H1 (cell line): ENCODE measurements around the gene C19orf18. TPM values are rescaled to one million over a fixed set of nuclear protein-coding genes. Genes with fewer than 3 reads are reported as not detected.

Experiments used
- CTCF ChIA-PET: fragments of 300-600 bp; sonication (Branson Sonifier 250); formaldehyde crosslinking; loops from one replicate; lab custom pipeline; 2021; ENCODE audit not compliant: partially characterized antibody; lab: Charles Lee
- POLR2A ChIA-PET: fragments of 300-600 bp; sonication (Branson Sonifier 250); formaldehyde crosslinking; loops from one replicate; lab custom pipeline; 2021; ENCODE audit warnings: inconsistent platforms; ENCODE audit not compliant: partially characterized antibody; lab: Charles Lee
- DNase-seq, 2 experiments: peaks; one replicate each; pipeline versions ENCODE4 v3.0.0 to v3.0.0-alpha.2; 2010 to 2022; ENCODE audit warnings: low spot score in 2 of 2, low read depth in 1 of 2, mixed read lengths in 1 of 2
- FAIRE-seq: peaks from 2 replicates; lab custom pipeline; 2011; peaks lifted over from hg19 to GRCh38; lab: Jason Lieb, UNC
- H2AFZ ChIP-seq: 2 replicates; pipeline ENCODE4 v1.8.1; 2012; ENCODE audit warnings: low read length, inconsistent platforms
- H2AK5ac ChIP-seq: 2 replicates; pipeline ENCODE4 v1.6.1; 2013; ENCODE audit warnings: low read depth, low read length
- H2BK120ac ChIP-seq: replicated peaks from 2 replicates; pipeline ENCODE3; 2013; ENCODE audit warnings: low read depth, low read length, inconsistent platforms
- H2BK12ac ChIP-seq: 2 replicates; pipeline ENCODE4 v1.6.1; 2013; ENCODE audit warnings: low read depth, low read length
- H2BK15ac ChIP-seq: 2 replicates; pipeline ENCODE4 v1.6.1; 2013; ENCODE audit warnings: low read length
- H2BK20ac ChIP-seq: 2 replicates; pipeline ENCODE4 v1.6.1; 2013; ENCODE audit warnings: low read length
- H2BK5ac ChIP-seq: 2 replicates; pipeline ENCODE4 v1.6.1; 2013; ENCODE audit warnings: low read depth, low read length
- H3K14ac ChIP-seq: 2 replicates; pipeline ENCODE4 v1.6.1; 2013; ENCODE audit warnings: inconsistent platforms; ENCODE audit not compliant: insufficient read length
- H3K18ac ChIP-seq: 2 replicates; pipeline ENCODE4 v1.6.1; 2013; ENCODE audit warnings: low read length; ENCODE audit errors: extremely low read depth
- H3K23ac ChIP-seq: 2 replicates; pipeline ENCODE4 v1.6.1; 2013; ENCODE audit warnings: inconsistent platforms; ENCODE audit not compliant: insufficient read length
- H3K23me2 ChIP-seq: 2 replicates; pipeline ENCODE4 v1.6.1; 2013; ENCODE audit warnings: low read depth, low read length
- H3K27ac ChIP-seq: 2 replicates; pipeline ENCODE4 v1.6.1; 2011; ENCODE audit warnings: low read depth, low read length, inconsistent platforms
- H3K27me3 ChIP-seq, 4 experiments: replicated peaks in 1 of 4; 1 replicate in 1 of 4; 2 replicates in 3 of 4; pipeline versions ENCODE4 v1.6.1 to v1.8.1; 2011 to 2013; ENCODE audit warnings: low read length in 3 of 4, mild to moderate bottlenecking in 3 of 4, inconsistent platforms in 2 of 4, mixed read lengths in 2 of 4, moderate library complexity in 1 of 4; ENCODE audit not compliant: control insufficient read depth in 3 of 4, insufficient read depth in 3 of 4; ENCODE audit errors: extremely low read depth in 1 of 4
- H3K36me3 ChIP-seq, 4 experiments: 2 replicates each; pipeline versions ENCODE4 v1.6.1 to v1.8.1; 2011 to 2013; ENCODE audit warnings: mild to moderate bottlenecking in 4 of 4, low read length in 3 of 4, moderate library complexity in 2 of 4, control low read depth in 1 of 4, inconsistent platforms in 1 of 4; ENCODE audit not compliant: insufficient read depth in 4 of 4, control insufficient read depth in 2 of 4
- H3K4ac ChIP-seq: replicated peaks from 2 replicates; pipeline ENCODE3; 2013; ENCODE audit warnings: low read length, low read depth, mixed read lengths, inconsistent platforms; ENCODE audit not compliant: insufficient read length
- H3K4me1 ChIP-seq, 4 experiments: replicated peaks in 1 of 4; 1 replicate in 1 of 4; 2 replicates in 3 of 4; pipeline versions ENCODE4 v1.6.1 to v1.8.1; 2011 to 2013; ENCODE audit warnings: low read length in 3 of 4, inconsistent platforms in 2 of 4, mixed read lengths in 1 of 4; ENCODE audit not compliant: insufficient read depth in 4 of 4, control insufficient read depth in 3 of 4
- H3K4me2 ChIP-seq, 2 experiments: 2 replicates each; pipeline versions ENCODE4 v1.6.1 to v1.8.1; 2011 to 2013; ENCODE audit warnings: low read depth in 2 of 2, low read length in 2 of 2, control low read depth in 1 of 2, inconsistent platforms in 1 of 2, mild to moderate bottlenecking in 1 of 2; ENCODE audit not compliant: insufficient read depth in 1 of 2
- H3K4me3 ChIP-seq, 4 experiments: fragments of 200-600, 300-600 bp in 1 of 4; sonication (generic), shearing (Covaris generic), sonication (Bioruptor Twin) in 1 of 4; 2 replicates each; pipeline versions ENCODE4 v1.5.1 to v1.8.1; 2011 to 2016; ENCODE audit warnings: low read length in 4 of 4, low read depth in 3 of 4, control low read depth in 2 of 4, inconsistent platforms in 2 of 4, mild to moderate bottlenecking in 2 of 4, mixed read lengths in 1 of 4, moderate library complexity in 1 of 4; ENCODE audit not compliant: insufficient read depth in 2 of 4; ENCODE audit errors: extremely low read depth in 1 of 4
- H3K56ac ChIP-seq: replicated peaks from 2 replicates; pipeline ENCODE3; 2013; ENCODE audit warnings: low read depth, mild to moderate bottlenecking, mixed read lengths, low read length, inconsistent platforms; ENCODE audit not compliant: insufficient read length
- H3K79me1 ChIP-seq: 2 replicates; pipeline ENCODE4 v1.6.1; 2013; ENCODE audit warnings: low read depth, low read length, control low read depth
- H3K79me2 ChIP-seq, 2 experiments: 2 replicates each; pipeline versions ENCODE4 v1.6.1 to v1.8.1; 2012 to 2013; ENCODE audit warnings: low read length in 2 of 2, mild to moderate bottlenecking in 2 of 2, inconsistent platforms in 1 of 2; ENCODE audit not compliant: insufficient read depth in 2 of 2, control insufficient read depth in 1 of 2
- H3K9ac ChIP-seq, 4 experiments: replicated peaks in 1 of 4; 1 replicate in 1 of 4; 2 replicates in 3 of 4; pipeline versions ENCODE4 v1.6.1 to v1.8.1; 2011 to 2013; ENCODE audit warnings: low read depth in 3 of 4, low read length in 3 of 4, control low read depth in 2 of 4, mild to moderate bottlenecking in 2 of 4, moderate library complexity in 2 of 4, inconsistent platforms in 1 of 4; ENCODE audit errors: extremely low read depth in 1 of 4
- H3K9me3 ChIP-seq, 2 experiments: 2 replicates each; pipeline versions ENCODE4 v1.6.1 to v1.8.1; 2012 to 2013; ENCODE audit warnings: mild to moderate bottlenecking in 2 of 2, moderate library complexity in 2 of 2, control low read depth in 1 of 2, inconsistent platforms in 1 of 2, low read depth in 1 of 2, low read length in 1 of 2, mixed read lengths in 1 of 2; ENCODE audit not compliant: insufficient read depth in 2 of 2
- H4K20me1 ChIP-seq, 2 experiments: replicated peaks in 1 of 2; 2 replicates each; pipeline versions ENCODE3 to v1.8.1; 2011 to 2013; ENCODE audit warnings: inconsistent platforms in 2 of 2, low read length in 2 of 2, mild to moderate bottlenecking in 1 of 2; ENCODE audit not compliant: insufficient read depth in 2 of 2, control insufficient read depth in 1 of 2
- H4K5ac ChIP-seq: 2 replicates; pipeline ENCODE4 v1.6.1; 2013; ENCODE audit warnings: low read length, low read depth, mixed read lengths, inconsistent platforms; ENCODE audit not compliant: insufficient read length
- H4K8ac ChIP-seq: 2 replicates; pipeline ENCODE4 v1.8.0; 2013; ENCODE audit warnings: mild to moderate bottlenecking, moderate library complexity, low read length, inconsistent platforms; ENCODE audit not compliant: insufficient read depth; ENCODE audit errors: extremely low read depth
- H4K91ac ChIP-seq: replicated peaks from 2 replicates; pipeline ENCODE3; 2013; ENCODE audit warnings: low read length, mixed read lengths, inconsistent platforms; ENCODE audit not compliant: insufficient read length
- BRCA1 ChIP-seq: IDR thresholded peaks from 2 replicates; pipeline ENCODE4 v1.6.1; 2012; ENCODE audit warnings: low read depth, low read length, improper control_type of control experiment
- CREB1 ChIP-seq: IDR thresholded peaks from 2 replicates; pipeline ENCODE4 v1.6.1; 2012; ENCODE audit warnings: inconsistent platforms
- EZH2 ChIP-seq: fragments of 200-600 bp; sonication (generic); IDR thresholded peaks from 2 replicates; pipeline ENCODE4 v1.7.1; 2012; ENCODE audit warnings: low read depth, mild to moderate bottlenecking, moderate library complexity, low read length, inconsistent platforms; ENCODE audit not compliant: severe bottlenecking
- HDAC6 ChIP-seq: IDR thresholded peaks from one replicate; pipeline ENCODE4 v1.7.1; 2012; ENCODE audit warnings: low read depth, mild to moderate bottlenecking, inconsistent platforms, low read length, moderate library complexity
- JUND ChIP-seq: IDR thresholded peaks from 2 replicates; pipeline ENCODE4 v1.6.1; 2011; ENCODE audit warnings: mild to moderate bottlenecking, improper control_type of control experiment, low read length
- KDM5A ChIP-seq: fragments of 200-600 bp; IDR thresholded peaks from 2 replicates; pipeline ENCODE4 v1.7.1; 2012; ENCODE audit warnings: mild to moderate bottlenecking, low read length, inconsistent platforms, mixed read lengths
- MAFK ChIP-seq: IDR thresholded peaks from 2 replicates; pipeline ENCODE4 v1.6.1; 2012; ENCODE audit warnings: low read depth, mild to moderate bottlenecking, improper control_type of control experiment, low read length
- POLR2AphosphoS5 ChIP-seq: IDR thresholded peaks from 2 replicates; pipeline ENCODE4 v1.6.1; 2011; ENCODE audit warnings: low read depth, low read length
- POU5F1 ChIP-seq: IDR thresholded peaks from 2 replicates; pipeline ENCODE4 v1.6.1; 2011; ENCODE audit warnings: low read depth, mild to moderate bottlenecking, low read length, moderate library complexity
- RAD21 ChIP-seq, 2 experiments: IDR thresholded peaks in 1 of 2; conservative IDR thresholded peaks in 1 of 2; 2 replicates each; pipeline ENCODE4 v1.6.1; 2011; ENCODE audit warnings: low read depth in 2 of 2, low read length in 2 of 2, improper control_type of control experiment in 1 of 2, inconsistent platforms in 1 of 2, mild to moderate bottlenecking in 1 of 2, moderate library complexity in 1 of 2
- SIRT6 ChIP-seq: IDR thresholded peaks from one replicate; pipeline ENCODE4 v1.7.1; 2012; ENCODE audit warnings: low read length, inconsistent platforms
- TAF7 ChIP-seq: optimal IDR thresholded peaks from 2 replicates; pipeline ENCODE3; 2011; ENCODE audit warnings: low read depth, mild to moderate bottlenecking, inconsistent platforms, low read length, moderate library complexity, borderline replicate concordance
- WGBS, 2 experiments: shearing (Covaris generic) in 1 of 2; methylation state at CpG; one replicate each; pipeline versions ENCODE4 v1.1.6 to v1.1.7; 2013 to 2015; ENCODE audit warnings: low lambda C conversion rate in 2 of 2, mixed read lengths in 2 of 2, inconsistent platforms in 1 of 2, low coverage in 1 of 2, missing lambda C conversion rate in 1 of 2; ENCODE audit not compliant: insufficient replicate concordance in 2 of 2, insufficient coverage in 1 of 2, insufficient read length in 1 of 2; ENCODE audit errors: extremely low coverage in 1 of 2, missing lambda C conversion rate in 1 of 2; 5-methylcytosine and 5-hydroxymethylcytosine counted together
- polyA plus RNA-seq, 7 experiments: library from polyadenylated mRNA; depleted of rRNA in 3 of 7; stranded (reverse) in 5 of 7; unstranded in 2 of 7; fragments of >200 nt in 5 of 7; fragments of 200-250 nt in 2 of 7; gene quantifications; 1 replicate in 5 of 7; 2 replicates in 1 of 7; 4 replicates in 1 of 7; pipeline versions ENCODE4 v1.2.1 to v1.2.3, GENCODE V29; 2011 to 2013; ENCODE audit warnings: missing spikeins in 2 of 7, mixed read lengths in 2 of 7
- total RNA-seq: library from RNA; stranded (reverse); fragmentation: NEBNext Ultra II Directional; extraction: Animal tissue kit (Norgen Biotek cat#: 25700); gene quantifications from 2 replicates; pipeline ENCODE4 v1.2.1, GENCODE V29; 2021

Gene C19orf18
- total and polyA plus RNA-seq, 2 of the 8 experiments (the other 6 are each of a cell fraction or from before 2014, with no cell fraction given) = 0.12 to 0.99 TPM

GRCh38 chr19:57947088-57947418, 27.3 kb downstream of the C19orf18 start:
- no peak overlapping the region for H2BK20ac ChIP-seq
- peaks cover 0 to 9% (median 2%) of the 10 kb centered on the region in 4 experiments; a peak in 5 of 7 replicates for H3K4me1 ChIP-seq
- peak overlapping the region; percentile 87 for H2BK5ac ChIP-seq
- H4K8ac ChIP-seq = peak overlapping the region; percentile 96; the same call in 1 of the 2 replicates
- peaks cover 0 to 10% of the 10 kb centered on the region in 2 experiments for H4K20me1 ChIP-seq
- H3K9me3 ChIP-seq = peaks cover 21 to 31% of the 10 kb centered on the region in 2 experiments
- H3K23ac ChIP-seq = no peak overlapping the region
- H2BK120ac ChIP-seq = no peak overlapping the region
- no peak overlapping the region for H2BK12ac ChIP-seq
- peaks cover 30% of the 10 kb centered on the region for H3K79me1 ChIP-seq
- H3K4me3 ChIP-seq = peak overlapping the region; percentile 71 to 98 (median 88)
- H3K23me2 ChIP-seq = peaks cover 5% of the 10 kb centered on the region; the same call in 1 of the 2 replicates
- H3K79me2 ChIP-seq = peaks cover 29 to 54% of the 10 kb centered on the region in 2 experiments
- no peak overlapping the region for H3K14ac ChIP-seq
- 0 out of 2 replicates have a peak overlapping the region, but pooled peaks have one; percentile 19 for H2AK5ac ChIP-seq
- peaks cover 7 to 21% (median 15%) of the 10 kb centered on the region in 4 experiments; a peak in 7 of 8 replicates for H3K36me3 ChIP-seq
- POLR2A ChIA-PET = interaction anchor here (0.9 to 1.0 kb wide), 3 partner anchors 12 to 111 kb away, joined by 3 to 5 read pairs (median 4); partner anchors contain the start of genes ZNF417 and ZNF418
- H4K91ac ChIP-seq = peak overlapping the region; percentile 26
- DNase-seq (no peak), FAIRE-seq (no peak)
- peak overlapping the region; percentile 98 to 99 for H3K4me2 ChIP-seq
- CTCF ChIA-PET = interaction anchor here (1.6 kb wide), 1 partner anchor 16 kb away, joined by 3 read pairs; no protein-coding TSS in a partner anchor
- H3K27me3 ChIP-seq = no peaks in the 10 kb centered on the region
- H4K5ac ChIP-seq = no peak overlapping the region
- H2AFZ ChIP-seq = no peak overlapping the region
- peak overlapping the region; percentile 67; the same call in 1 of the 2 replicates for H3K27ac ChIP-seq
- 3% methylated on average over 14 of the region's 18 CpGs; no CpG with 5 or more reads in 1 of the 2 experiments for WGBS, 2 experiments
- H3K18ac ChIP-seq = 0 out of 2 replicates have a peak overlapping the region, but pooled peaks have one; percentile 4
- H3K9ac ChIP-seq = peak overlapping the region; percentile 83 to 92 (median 86)
- H3K56ac ChIP-seq = peak overlapping the region; percentile 54
- no peak overlapping the region for H3K4ac ChIP-seq
- no peak overlapping the region for H2BK15ac ChIP-seq
- no peak for TF ChIP-seq EZH2
- no peak for TF ChIP-seq BRCA1
- no peak for TF ChIP-seq JUND
- no peak for TF ChIP-seq TAF7
- TF ChIP-seq RAD21 (IDR thresholded peaks at IDR 0.05 in 1 of 2, conservative IDR thresholded peaks at IDR 0.05 in 1 of 2; ENCODE audit: low read depth in 2 of 2, low read length in 2 of 2) = no peak
- no peak for TF ChIP-seq POU5F1
- TF ChIP-seq SIRT6 = no peak
- TF ChIP-seq CREB1 = no peak
- no peak for TF ChIP-seq MAFK
- TF ChIP-seq POLR2AphosphoS5 = no peak
- TF ChIP-seq HDAC6 = no peak
- no peak for TF ChIP-seq KDM5A
